Measurements from ENCODE around the gene PTPRD.

DNA sequence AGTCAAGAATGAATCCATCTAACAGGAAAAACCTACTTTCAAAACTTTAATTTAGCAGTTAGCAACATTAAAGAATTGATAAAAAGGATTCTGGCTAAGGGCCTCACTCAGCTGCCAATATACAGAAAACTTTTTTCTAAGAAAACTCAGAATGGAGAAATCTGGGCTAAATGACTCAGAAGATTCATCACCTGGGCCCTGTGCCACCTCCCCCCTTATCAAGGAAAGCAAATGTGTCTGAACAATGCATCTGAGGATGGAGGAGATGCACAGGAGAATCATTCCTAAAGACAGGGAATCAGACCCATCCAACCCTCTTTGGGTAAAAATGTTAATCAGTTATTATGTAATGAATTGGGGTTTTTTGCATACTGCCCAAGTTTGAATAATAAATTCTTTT is 2221.2 kb downstream of the PTPRD start:
- TF ChIP-seq, protein P1, sequence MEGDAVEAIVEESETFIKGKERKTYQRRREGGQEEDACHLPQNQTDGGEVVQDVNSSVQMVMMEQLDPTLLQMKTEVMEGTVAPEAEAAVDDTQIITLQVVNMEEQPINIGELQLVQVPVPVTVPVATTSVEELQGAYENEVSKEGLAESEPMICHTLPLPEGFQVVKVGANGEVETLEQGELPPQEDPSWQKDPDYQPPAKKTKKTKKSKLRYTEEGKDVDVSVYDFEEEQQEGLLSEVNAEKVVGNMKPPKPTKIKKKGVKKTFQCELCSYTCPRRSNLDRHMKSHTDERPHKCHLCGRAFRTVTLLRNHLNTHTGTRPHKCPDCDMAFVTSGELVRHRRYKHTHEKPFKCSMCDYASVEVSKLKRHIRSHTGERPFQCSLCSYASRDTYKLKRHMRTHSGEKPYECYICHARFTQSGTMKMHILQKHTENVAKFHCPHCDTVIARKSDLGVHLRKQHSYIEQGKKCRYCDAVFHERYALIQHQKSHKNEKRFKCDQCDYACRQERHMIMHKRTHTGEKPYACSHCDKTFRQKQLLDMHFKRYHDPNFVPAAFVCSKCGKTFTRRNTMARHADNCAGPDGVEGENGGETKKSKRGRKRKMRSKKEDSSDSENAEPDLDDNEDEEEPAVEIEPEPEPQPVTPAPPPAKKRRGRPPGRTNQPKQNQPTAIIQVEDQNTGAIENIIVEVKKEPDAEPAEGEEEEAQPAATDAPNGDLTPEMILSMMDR (IDR thresholded peaks at IDR 0.05): no peak
- TF ChIP-seq RORB (CRISPR knock-in tag; IDR thresholded peaks at IDR 0.05) (no peak), NR2C2 (CRISPR knock-in tag; IDR thresholded peaks at IDR 0.05) (no peak), CBFB (CRISPR knock-in tag; IDR thresholded peaks at IDR 0.05; ENCODE audit: low read depth) (no peak), MXD4 (CRISPR knock-in tag; IDR thresholded peaks at IDR 0.05; ENCODE audit: borderline replicate concordance) (no peak), ZNF121 (CRISPR knock-in tag; IDR thresholded peaks at IDR 0.05) (no peak), ZNF512 (CRISPR knock-in tag; IDR thresholded peaks at IDR 0.05; ENCODE audit: borderline replicate concordance) (no peak), FOXK1 (CRISPR knock-in tag; IDR thresholded peaks at IDR 0.05) (no peak)
